Dermis lymphatic vessel endothelial cell (primary cell): ENCODE data around the gene IRF6. TPM values are rescaled to one million over a fixed set of nuclear protein-coding genes. Genes with fewer than 3 reads are reported as not detected.

Experiments used
- total RNA-seq: library from RNA; depleted of rRNA; stranded (reverse); fragments of >200 nt; gene quantifications from 2 replicates; pipeline ENCODE4 v1.2.1, GENCODE V29; 2014

IRF6 gene
- 0.26 and 3.5 TPM in 2 replicates for total RNA-seq

DNA sequence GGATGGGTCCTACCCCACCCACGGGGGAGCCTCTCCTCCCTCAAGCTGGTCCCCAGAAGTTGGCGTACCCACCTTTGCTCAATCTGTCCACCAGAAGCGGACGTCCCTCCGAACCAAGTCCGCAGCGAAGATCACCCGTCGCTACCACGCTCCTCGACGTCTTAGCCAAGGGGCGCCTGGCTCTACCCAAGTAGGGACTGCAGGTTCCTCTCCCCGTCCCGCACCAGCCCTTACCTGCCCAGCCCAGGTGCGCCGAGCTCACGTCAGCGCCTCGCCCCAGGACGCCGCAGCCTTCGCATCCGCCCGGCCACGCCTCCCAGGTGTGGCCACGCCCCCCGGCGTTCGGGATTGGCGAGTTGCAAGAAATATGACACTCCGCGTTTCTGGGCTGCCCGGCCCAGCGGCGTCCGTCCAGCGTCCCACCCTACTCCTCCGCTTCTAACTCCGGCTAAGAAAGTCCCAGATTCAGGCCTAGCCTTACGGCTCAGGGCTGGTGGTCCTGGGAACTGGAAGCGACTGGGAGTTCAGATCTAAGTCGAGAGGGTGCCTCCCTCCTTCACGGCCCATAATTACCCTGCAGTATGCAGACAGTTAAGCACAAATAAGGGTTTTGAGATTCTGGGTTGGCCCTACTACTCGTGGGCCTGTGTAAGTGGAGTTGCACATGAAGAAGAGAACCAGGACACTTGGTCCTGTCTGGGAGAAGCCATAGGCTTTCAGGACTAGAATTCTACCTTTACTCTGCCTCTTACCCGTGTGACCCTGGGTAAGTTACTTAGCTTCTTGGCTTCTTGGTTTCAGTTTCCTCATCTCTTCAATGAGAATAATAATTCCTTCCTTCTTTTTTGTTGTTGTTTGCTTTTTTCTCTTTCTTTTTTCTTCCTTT, at the start of gene IRF6:
TSS of gene IRF6 (minus strand) at position 268 of the 886 bp plus-strand sequence. CDS start 4,729 bp downstream, outside the sequence.

DNA sequence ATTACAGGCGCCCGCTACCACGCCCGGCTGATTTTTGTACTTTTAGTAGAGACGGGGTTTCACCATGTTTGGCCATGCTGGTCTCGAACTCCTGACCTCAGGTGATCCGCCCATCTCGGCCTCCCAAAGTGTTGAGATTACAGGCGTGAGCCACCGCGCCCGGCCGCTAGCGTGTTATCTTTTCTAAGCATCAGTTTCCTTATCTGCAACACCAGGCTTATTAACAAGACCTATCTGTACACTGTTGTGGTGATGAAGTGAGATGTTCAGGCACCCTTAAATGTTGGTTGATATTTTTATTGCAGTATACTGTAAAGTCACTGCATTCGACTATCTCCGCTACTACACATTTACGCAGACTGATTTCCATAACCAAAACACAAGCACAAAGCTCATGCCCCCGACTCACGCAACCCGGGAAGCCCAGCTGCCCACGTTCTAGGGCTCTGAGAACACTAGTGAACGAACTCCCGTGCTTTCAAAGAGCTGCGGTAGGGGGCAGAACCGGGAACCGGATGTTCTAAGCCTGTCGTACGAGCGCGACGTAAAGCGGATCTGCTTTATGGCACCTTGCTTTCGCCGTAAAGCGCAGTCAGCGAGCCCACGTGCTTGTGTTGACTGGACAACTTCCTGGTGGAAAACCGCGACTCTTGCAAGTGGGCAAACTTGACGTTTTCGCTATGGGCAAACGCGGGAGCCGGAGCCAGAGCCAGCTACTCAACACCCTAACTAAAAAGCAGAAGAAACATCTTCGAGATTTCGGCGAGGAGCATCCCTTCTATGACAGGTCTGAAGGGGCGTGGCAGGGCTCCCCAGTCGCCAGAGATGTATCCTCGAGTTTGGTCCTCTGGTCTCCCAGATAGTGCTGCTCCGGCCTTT, 21.7 kb upstream of the IRF6 start, which contains the start of gene UTP25:
TSS of gene UTP25 (plus strand) at position 589 of the 879 bp plus-strand sequence. CDS start at position 681, 92 bp downstream.

DNA sequence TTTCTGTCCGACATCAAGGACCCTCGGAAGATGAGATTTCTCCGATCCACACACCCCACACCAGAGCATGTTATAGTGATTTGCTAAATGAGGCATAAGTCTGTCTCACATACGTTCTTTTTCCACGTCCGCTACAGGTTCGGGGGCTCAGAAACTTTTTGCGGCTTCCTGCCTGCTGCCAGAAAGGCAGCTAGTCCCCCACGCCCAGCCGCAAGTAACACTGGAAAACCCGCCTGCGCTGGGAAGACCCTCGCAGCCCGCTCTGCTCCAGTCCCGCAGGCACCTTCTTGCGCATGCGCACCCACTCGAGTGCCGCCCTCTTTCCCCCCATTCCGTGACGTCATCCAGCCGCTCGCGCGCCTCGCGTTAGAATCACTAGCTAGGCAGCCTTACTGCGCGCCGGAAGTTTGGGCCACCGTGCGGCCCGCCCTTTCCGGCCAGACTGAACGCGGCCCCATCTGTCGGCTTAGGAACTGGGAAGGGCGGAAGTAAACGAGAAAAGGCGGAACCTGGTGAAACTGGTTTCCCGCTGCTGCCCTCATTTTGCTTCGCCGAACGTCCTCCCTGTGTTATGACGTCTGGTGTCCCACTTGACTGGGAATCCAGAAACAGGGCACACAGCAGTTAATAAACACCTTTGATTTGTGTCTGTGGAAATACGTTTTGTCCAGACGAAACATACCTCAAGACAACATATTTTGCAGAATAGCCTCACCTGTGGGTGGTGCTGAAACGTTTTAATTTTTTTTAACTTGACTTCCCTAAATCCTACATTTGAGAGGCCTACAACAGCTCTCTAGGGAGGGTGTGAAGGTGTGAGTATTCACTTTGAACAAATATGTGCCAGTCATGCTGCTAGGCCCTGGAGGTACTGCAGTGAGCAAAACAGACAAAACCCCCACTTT, 21.4 kb downstream of the IRF6 start, which contains the start of gene C1orf74:
TSS of gene C1orf74 (minus strand) at position 295 of the 905 bp plus-strand sequence. CDS start 925 bp downstream, outside the sequence.

DNA sequence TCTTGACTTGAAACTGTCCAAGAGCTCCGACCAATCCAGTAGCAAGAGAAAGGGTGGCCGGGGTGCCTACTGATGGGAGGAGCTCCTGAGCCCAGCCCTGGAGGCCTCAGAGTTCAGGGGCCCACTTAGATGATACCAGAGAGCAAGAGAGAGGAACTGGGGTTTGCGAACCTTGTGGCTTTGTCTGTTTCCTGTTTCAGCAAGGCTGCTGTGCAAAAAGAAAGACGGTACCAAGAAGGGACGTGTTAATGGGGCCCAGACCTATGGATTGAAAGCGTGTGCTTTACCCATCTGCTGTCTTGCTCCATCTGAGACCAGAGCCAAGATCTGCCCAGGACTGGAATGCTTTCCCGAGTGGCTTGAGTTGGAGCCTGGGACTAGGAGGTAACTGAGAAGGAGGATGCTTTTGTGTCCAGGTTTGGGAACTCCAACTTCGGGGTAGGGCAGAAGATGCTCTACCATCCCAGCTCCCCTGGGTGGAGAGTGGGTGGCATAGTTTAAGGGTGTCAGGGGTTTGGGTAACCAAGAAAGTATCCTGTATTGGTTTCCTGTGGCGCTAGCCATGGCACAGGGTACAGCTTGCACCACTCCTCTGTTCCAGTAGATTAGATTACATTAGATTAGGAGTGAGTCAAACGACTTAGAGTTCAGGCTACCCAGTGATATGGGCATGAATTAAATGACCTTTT, 49.9 kb downstream of the IRF6 start, which contains the start of gene TRAF3IP3:
TSS of gene TRAF3IP3 (plus strand) at position 128 of the 689 bp plus-strand sequence. CDS start 3,987 bp downstream, outside the sequence.

Other genes starting within 250 kb of the IRF6 start
- gene CAMK1G, start 222.4 kb downstream of the IRF6 start, total RNA-seq = not detected in 2 replicates
- 0.09 and 0.33 TPM in 2 replicates for gene LAMB3, start 153.7 kb downstream of the IRF6 start, total RNA-seq
- 0.33 TPM in 1 of 2 replicates, not detected in the other for gene G0S2, start 130.7 kb downstream of the IRF6 start, total RNA-seq
- not detected in 2 replicates for gene HSD11B1, start 101.3 kb downstream of the IRF6 start, total RNA-seq
- gene TRAF3IP3, start 50.1 kb downstream of the IRF6 start, total RNA-seq = not detected in 2 replicates
- 2.0 and 2.2 TPM in 2 replicates for gene C1orf74, start 21.6 kb downstream of the IRF6 start, total RNA-seq
- gene UTP25, start 21.8 kb upstream of the IRF6 start, total RNA-seq = 4.7 and 5.8 TPM in 2 replicates
- under 0.01 TPM in 1 of 2 replicates, not detected in the other for gene SYT14, start 132.1 kb upstream of the IRF6 start, total RNA-seq